ENCODE results near the gene TMCO5A.

TMCO5A gene

GRCh38 chr15:37973856-37974255 lies 39.4 kb downstream of the TMCO5A start:
- DNase-seq (ENCODE audit: low read depth in 2 of 2), result no peak

GRCh38 chr15:37978231-37978630 lies 43.8 kb downstream of the TMCO5A start:
- DNase-seq (ENCODE audit: low read depth in 2 of 2), result no peak

- DNase-seq (ENCODE audit: low read depth in 2 of 2), result no peak
These were observed 45.4 kb downstream of the TMCO5A start for GRCh38 chr15:37979671-37980409.

GRCh38 chr15:37981201-37981600 lies 46.8 kb downstream of the TMCO5A start:
- no peak for DNase-seq (ENCODE audit: low read depth in 2 of 2)

GRCh38 chr15:37981775-37982174 lies 47.3 kb downstream of the TMCO5A start:
- no peak for DNase-seq (ENCODE audit: low read depth in 2 of 2)

- DNase-seq (ENCODE audit: low read depth in 2 of 2), result no peak
These were observed 49.9 kb downstream of the TMCO5A start for GRCh38 chr15:37984368-37984767.

GRCh38 chr15:37995461-37996347 lies 61.3 kb downstream of the TMCO5A start:
- DNase-seq (ENCODE audit: low read depth in 2 of 2), result no peak
